Neural crest cell (in vitro differentiated cells): ENCODE data around the gene RGR. TPM values are rescaled to one million over a fixed set of nuclear protein-coding genes. Genes with fewer than 3 reads are reported as not detected.

Source experiments
- DNase-seq: peaks from one replicate; pipeline ENCODE4 v3.0.0; 2021; ENCODE audit warnings: low read depth, mixed read lengths, low spot score
- H3K27ac Mint-ChIP-seq: one replicate; pipeline ENCODE4 v1.8.0; 2021; ENCODE audit warnings: mild to moderate bottlenecking, mixed read lengths; ENCODE audit not compliant: unreplicated experiment
- H3K27me3 Mint-ChIP-seq: 2 replicates; pipeline ENCODE4 v1.8.0; 2021; ENCODE audit warnings: low read depth, mild to moderate bottlenecking, mixed read lengths
- H3K36me3 Mint-ChIP-seq: 2 replicates; pipeline ENCODE4 v1.8.0; 2021; ENCODE audit warnings: low read depth, mild to moderate bottlenecking, mixed read lengths
- H3K4me1 Mint-ChIP-seq: 2 replicates; pipeline ENCODE4 v1.8.0; 2021; ENCODE audit warnings: mixed read lengths
- H3K4me3 Mint-ChIP-seq: one replicate; pipeline ENCODE4 v1.8.0; 2021; ENCODE audit warnings: mild to moderate bottlenecking, mixed read lengths
- H3K9me3 Mint-ChIP-seq: 2 replicates; pipeline ENCODE4 v1.8.0; 2021; ENCODE audit warnings: mixed read lengths
- total RNA-seq: library from RNA; stranded (reverse); gene quantifications from 2 replicates; pipeline ENCODE4 v1.2.1, GENCODE V29; 2021
- TF ChIP-seq, protein P1 (sequence below): fragments of 200-600 bp; sonication (generic); conservative IDR thresholded peaks from 2 replicates; pipeline ENCODE4 v1.5.0; 2021; ENCODE audit warnings: antibody characterized with exemption, mild to moderate bottlenecking

Gene RGR
- total RNA-seq, 1 donor from 2014 or later, result 0.23 TPM

GRCh38 chr10:84298057-84298456 is 53.2 kb downstream of the RGR start:
- H3K9me3 Mint-ChIP-seq, result peaks cover 3% of the 10 kb centered on the region
- TF ChIP-seq, protein P1, sequence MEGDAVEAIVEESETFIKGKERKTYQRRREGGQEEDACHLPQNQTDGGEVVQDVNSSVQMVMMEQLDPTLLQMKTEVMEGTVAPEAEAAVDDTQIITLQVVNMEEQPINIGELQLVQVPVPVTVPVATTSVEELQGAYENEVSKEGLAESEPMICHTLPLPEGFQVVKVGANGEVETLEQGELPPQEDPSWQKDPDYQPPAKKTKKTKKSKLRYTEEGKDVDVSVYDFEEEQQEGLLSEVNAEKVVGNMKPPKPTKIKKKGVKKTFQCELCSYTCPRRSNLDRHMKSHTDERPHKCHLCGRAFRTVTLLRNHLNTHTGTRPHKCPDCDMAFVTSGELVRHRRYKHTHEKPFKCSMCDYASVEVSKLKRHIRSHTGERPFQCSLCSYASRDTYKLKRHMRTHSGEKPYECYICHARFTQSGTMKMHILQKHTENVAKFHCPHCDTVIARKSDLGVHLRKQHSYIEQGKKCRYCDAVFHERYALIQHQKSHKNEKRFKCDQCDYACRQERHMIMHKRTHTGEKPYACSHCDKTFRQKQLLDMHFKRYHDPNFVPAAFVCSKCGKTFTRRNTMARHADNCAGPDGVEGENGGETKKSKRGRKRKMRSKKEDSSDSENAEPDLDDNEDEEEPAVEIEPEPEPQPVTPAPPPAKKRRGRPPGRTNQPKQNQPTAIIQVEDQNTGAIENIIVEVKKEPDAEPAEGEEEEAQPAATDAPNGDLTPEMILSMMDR, result no peak
- DNase-seq, result no peak
- no peak overlapping the region for H3K27ac Mint-ChIP-seq
- no peaks in the 10 kb centered on the region for H3K36me3 Mint-ChIP-seq
- H3K4me3 Mint-ChIP-seq, result no peak overlapping the region
- peaks cover 3% of the 10 kb centered on the region for H3K27me3 Mint-ChIP-seq
- H3K4me1 Mint-ChIP-seq, result peaks cover 15% of the 10 kb centered on the region

- H3K27me3 Mint-ChIP-seq, result peaks cover 3% of the 10 kb centered on the region
- no peak overlapping the region for H3K27ac Mint-ChIP-seq
- no peaks in the 10 kb centered on the region for H3K36me3 Mint-ChIP-seq
- H3K4me1 Mint-ChIP-seq, result peaks cover 12% of the 10 kb centered on the region
- DNase-seq, result no peak
- TF ChIP-seq, protein P1, result no peak
- peaks cover 3% of the 10 kb centered on the region for H3K9me3 Mint-ChIP-seq
- H3K4me3 Mint-ChIP-seq, result no peak overlapping the region
Observed at GRCh38 chr10:84302223-84302622, 57.4 kb downstream of the RGR start.

DNA sequence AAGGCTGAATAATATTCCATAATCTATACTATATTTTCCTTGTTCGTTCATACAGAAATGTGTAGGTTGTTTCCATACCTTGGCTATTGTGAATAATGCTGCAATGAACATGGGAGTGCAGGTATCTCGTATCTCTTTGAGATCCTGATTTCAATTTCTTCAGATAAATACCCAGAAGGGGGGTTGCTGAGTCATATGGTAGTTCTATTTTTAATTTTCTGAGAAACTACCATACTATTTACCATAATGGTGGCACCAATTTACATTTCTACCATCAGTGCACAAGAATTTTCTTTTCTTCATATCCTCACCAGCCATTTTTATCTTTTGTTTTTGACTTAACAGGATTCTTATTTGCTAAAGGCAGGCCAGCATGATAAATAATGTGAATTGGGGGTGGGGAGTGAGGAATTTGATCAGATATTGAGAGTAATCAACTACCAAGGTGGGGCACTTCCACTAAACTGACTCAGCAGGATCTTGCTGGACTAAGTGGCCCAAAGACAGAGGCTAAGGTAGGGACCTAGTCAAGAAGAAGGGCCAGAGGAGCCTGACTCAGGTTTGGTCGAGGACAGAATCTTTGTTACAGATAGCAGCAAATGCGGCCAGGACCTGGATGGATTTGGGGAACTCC is 62.0 kb downstream of the RGR start:
- no peak for DNase-seq
- TF ChIP-seq, protein P1, result no peak
- Mint-ChIP-seq H3K9me3 (peaks cover 2% of the 10 kb centered on the region), H3K27me3 (peaks cover 3% of the 10 kb centered on the region), H3K4me3 (no peak overlapping the region), H3K4me1 (peaks cover 5% of the 10 kb centered on the region), H3K27ac (no peak overlapping the region), H3K36me3 (no peaks in the 10 kb centered on the region)

DNA sequence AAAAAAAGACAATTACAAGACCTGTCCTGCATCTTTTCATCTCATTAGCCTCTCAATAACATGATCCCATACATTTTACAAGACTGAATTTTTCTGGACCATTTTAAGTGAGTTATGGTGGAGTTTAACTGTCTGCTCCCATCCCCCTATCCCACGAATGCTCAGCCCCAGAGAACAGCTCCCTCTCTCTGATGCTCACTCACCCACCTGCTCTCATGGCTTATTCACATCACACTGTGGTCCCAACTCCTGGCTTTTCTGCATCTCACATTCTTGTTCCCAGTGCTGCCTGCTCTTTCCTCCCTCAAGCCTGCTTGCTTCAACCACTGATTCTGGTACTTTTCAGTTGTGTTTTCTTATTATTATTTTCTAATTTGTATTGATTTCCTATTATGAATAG is 63.2 kb downstream of the RGR start:
- no peak for DNase-seq
- Mint-ChIP-seq H3K9me3 (peaks cover 3% of the 10 kb centered on the region), H3K27ac (no peak overlapping the region), H3K36me3 (no peaks in the 10 kb centered on the region), H3K4me1 (peaks cover under 1% of the 10 kb centered on the region), H3K27me3 (no peaks in the 10 kb centered on the region), H3K4me3 (no peak overlapping the region)
- TF ChIP-seq, protein P1, result no peak

DNA sequence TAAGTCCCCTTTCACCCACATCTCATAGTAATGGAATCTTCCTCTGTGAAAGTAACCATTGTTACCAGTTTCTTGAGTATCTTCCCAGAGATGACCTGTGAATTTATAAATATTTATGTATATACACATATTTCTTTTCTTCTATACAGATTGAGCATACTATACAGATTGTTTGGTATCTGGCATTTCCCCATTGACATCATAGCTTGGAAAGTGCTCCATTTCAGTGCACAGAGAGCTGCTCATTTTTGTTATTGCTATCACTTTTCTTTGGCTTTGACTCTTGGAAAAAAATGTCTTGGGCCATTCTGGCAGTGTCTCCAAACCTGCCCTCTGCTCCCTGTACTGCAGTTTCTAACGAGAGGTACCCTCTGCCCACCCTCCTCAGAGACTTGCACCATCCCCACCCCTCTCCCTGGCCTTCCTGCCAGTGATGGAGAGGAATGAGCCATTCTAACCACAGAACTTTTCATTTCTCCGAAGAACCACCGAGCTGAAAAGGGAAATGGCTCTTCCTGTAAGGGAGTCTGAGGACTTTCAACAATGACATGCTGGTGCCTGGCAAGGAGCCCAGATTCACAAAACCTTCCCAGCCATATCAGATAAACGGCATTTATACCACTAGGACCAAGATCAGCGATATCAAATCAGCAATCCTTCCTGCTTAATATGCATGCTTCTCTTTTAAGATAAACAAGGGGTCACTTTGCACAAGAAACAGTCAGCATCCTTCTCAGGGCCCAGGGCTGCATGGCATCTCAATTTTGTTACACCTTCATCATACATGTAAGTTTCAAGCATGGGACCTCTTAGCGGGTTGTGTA is 63.8 kb downstream of the RGR start:
- Mint-ChIP-seq H3K27ac (no peak overlapping the region), H3K4me1 (peaks cover 1% of the 10 kb centered on the region), H3K27me3 (no peaks in the 10 kb centered on the region), H3K4me3 (no peak overlapping the region), H3K36me3 (no peaks in the 10 kb centered on the region), H3K9me3 (peaks cover 3% of the 10 kb centered on the region)
- DNase-seq, result no peak
- TF ChIP-seq, protein P1, result no peak

Other genes with a start within 250 kb of the RGR start
- 104 and 105 TPM in 2 replicates for gene GHITM, start 105.5 kb upstream of the RGR start, total RNA-seq
- gene GPR15LG, start 71.3 kb upstream of the RGR start, total RNA-seq, result not detected in 2 replicates
- gene CDHR1, start 50.5 kb upstream of the RGR start, total RNA-seq, result 19.8 and 23.0 TPM in 2 replicates
- not detected in 2 replicates for gene LRIT2, start 19.5 kb upstream of the RGR start, total RNA-seq
- gene LRIT1, start 3.5 kb upstream of the RGR start, total RNA-seq, result not detected in 2 replicates
- gene CCSER2, start 83.5 kb downstream of the RGR start, total RNA-seq, result 37.5 and 47.4 TPM in 2 replicates